Right renal pelvis (tissue), 4 donors: ENCODE data around the gene MUC4. TPM values are rescaled to one million over a fixed set of nuclear protein-coding genes. Genes with fewer than 3 reads are reported as not detected.
"Not testable (repeated sequence)": the region's sequence is repeated elsewhere in the genome, so short reads cannot be mapped to it uniquely, and the experiment has no call there.

ENCODE experiments used
- DNase-seq, 4 donors: peaks; one replicate each; pipeline ENCODE4 v3.0.0-alpha.2; 2013; ENCODE audit warnings: low read depth in 4 of 4, low spot score in 3 of 4, missing footprints in 1 of 4
- polyA plus RNA-seq, 4 donors: library from polyadenylated mRNA; unstranded; fragments of 120-200 nt; gene quantifications; one replicate each; pipeline ENCODE4 v1.2.1, GENCODE V29; 2013; ENCODE audit not compliant: insufficient read length in 4 of 4

The MUC4 gene
- polyA plus RNA-seq, 4 donors: 0.62 to 2.1 (median 0.85) TPM

GRCh38 chr3:195788711-195789581 is 22.8 kb downstream of the MUC4 start:
- no peak for DNase-seq

- DNase-seq: not testable (repeated sequence)
Measured at GRCh38 chr3:195785781-195786405, 25.8 kb downstream of the MUC4 start.

GRCh38 chr3:195784031-195784430 is 27.7 kb downstream of the MUC4 start:
- not testable (repeated sequence) for DNase-seq

- DNase-seq: not testable (repeated sequence)
Measured at GRCh38 chr3:195781236-195781635, 30.5 kb downstream of the MUC4 start.

GRCh38 chr3:195777975-195778374 is 33.8 kb downstream of the MUC4 start:
- DNase-seq: no peak

GRCh38 chr3:195774917-195775316 is 36.8 kb downstream of the MUC4 start:
- no peak for DNase-seq

- DNase-seq: no peak
Measured at GRCh38 chr3:195773956-195774537, 37.7 kb downstream of the MUC4 start.

GRCh38 chr3:195771646-195772300 is 40.0 kb downstream of the MUC4 start:
- no peak for DNase-seq

- not testable (repeated sequence) for DNase-seq
Measured at GRCh38 chr3:195770841-195771645, 40.7 kb downstream of the MUC4 start.

GRCh38 chr3:195770081-195770840 is 41.5 kb downstream of the MUC4 start:
- DNase-seq: no peak

- no peak for DNase-seq
Measured at GRCh38 chr3:195769551-195769950, 42.2 kb downstream of the MUC4 start.

GRCh38 chr3:195768831-195769303 is 42.9 kb downstream of the MUC4 start:
- DNase-seq: no peak

GRCh38 chr3:195768414-195768813 is 43.3 kb downstream of the MUC4 start:
- DNase-seq: no peak

GRCh38 chr3:195767792-195768191 is 43.9 kb downstream of the MUC4 start:
- no peak for DNase-seq

GRCh38 chr3:195766671-195767070 is 45.1 kb downstream of the MUC4 start:
- no peak for DNase-seq

- DNase-seq: no peak
Measured at GRCh38 chr3:195764961-195765706, 46.6 kb downstream of the MUC4 start.

- no peak for DNase-seq
Measured at GRCh38 chr3:195763843-195764825, 47.6 kb downstream of the MUC4 start.
